GM18861 (cell line): ENCODE measurements around the gene CMPK1.
A peak's percentile ranks its signal among the peaks of the same experiment; 100 is the strongest.
"Not testable (repeated sequence)": the region's sequence is repeated elsewhere in the genome, so short reads cannot be mapped to it uniquely, and the experiment has no call there.

Experiments
- ATAC-seq: cut with Tn5 transposase; IDR thresholded peaks from one replicate; pipeline ENCODE4 v1.9.1; 2021; ENCODE audit not compliant: unreplicated experiment

CMPK1 gene

GRCh38 chr1:47337350-47337749 is 3.8 kb downstream of the CMPK1 start:
- ATAC-seq = no peak

GRCh38 chr1:47338249-47339077 is 4.9 kb downstream of the CMPK1 start:
- no peak for ATAC-seq

- ATAC-seq = no peak
Observed at GRCh38 chr1:47340227-47340626, 6.6 kb downstream of the CMPK1 start.

DNA sequence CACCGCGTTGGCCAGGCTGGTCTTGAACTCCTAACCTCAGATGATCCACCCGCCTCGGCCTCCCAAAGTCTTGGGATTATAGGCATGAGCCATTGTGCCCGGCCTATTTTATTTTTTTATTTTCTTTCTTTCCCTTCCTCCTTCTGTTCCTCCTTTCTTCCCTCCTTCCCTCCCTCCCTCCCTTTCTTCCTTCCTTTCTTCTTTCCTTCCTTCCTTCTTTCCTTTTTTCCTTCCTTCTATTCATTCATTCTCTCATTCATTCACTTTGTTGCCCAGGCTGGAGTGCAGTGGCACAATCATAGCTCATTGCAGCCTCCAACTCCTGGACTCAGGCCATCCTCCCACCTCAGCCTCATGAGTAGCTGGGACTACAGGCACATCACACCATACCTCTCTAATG is 13.4 kb downstream of the CMPK1 start:
- ATAC-seq = not testable (repeated sequence)

DNA sequence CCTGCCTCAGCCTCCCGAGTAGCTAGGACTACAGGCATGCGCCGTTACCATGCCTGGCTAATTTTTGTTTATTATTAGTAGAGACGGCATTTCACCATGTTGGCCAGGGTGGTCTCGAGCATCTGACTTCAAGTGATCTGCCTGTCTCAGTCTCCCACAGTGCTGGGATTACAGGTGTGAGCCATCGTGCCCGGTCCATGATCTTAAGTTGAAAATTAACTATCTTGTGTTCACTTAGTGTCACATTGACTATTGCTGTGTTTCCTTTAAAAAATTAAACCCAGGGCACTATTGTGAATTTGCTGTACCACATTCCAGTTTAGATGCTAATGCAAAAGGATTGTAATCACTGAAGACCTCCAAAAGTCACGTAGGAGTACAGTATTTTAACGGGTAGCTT is 14.1 kb downstream of the CMPK1 start:
- ATAC-seq = no peak

- ATAC-seq = no peak
Observed at GRCh38 chr1:47348246-47348645, 14.7 kb downstream of the CMPK1 start.

GRCh38 chr1:47351305-47351704 is 17.7 kb downstream of the CMPK1 start:
- ATAC-seq = peak; percentile 91

- no peak for ATAC-seq
Observed at GRCh38 chr1:47361380-47361779, 27.8 kb downstream of the CMPK1 start.

- ATAC-seq = no peak
Observed at GRCh38 chr1:47362828-47363227, 29.2 kb downstream of the CMPK1 start.

DNA sequence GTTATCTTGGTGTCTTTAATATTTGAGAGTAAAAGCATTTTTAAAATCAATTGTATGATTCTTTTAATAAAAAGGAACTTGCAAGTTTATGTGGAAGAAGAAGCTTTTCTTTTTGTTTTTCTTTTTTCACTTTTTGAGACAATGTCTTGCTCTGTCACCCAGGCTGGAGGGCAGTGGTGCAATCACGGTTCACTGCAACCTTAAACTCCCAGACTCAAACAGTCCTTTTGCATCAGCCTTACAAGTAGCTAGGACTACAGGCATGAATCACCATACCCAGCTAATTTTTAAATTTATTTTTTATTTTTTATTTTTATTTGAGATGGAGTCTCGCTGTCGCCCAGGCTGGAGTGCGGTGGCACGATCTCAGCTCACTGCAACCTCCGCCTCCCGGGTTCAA is 34.1 kb downstream of the CMPK1 start:
- ATAC-seq = no peak

DNA sequence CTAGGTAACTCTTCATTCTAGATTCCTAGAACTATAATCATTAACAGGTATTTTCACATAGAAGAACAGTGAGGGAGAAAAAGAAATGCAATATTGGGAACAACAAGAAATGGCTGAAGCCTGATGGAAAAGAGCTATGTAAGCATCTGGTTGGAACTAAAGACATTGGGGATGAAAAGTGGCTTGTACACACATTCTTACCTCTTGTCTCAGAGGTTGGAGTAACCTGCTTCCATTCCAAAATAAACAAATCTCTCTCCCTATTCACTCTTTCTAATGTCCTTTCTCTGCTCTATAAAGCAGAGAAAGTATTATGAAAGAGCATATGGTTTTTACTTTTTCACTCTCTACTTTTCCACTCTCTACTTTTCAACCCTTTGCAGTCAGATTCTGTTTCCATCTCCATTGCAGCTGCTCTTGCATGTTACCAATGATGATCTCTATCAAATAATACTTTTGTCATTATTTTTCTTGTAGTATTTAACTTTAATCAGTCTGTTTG is 37.5 kb downstream of the CMPK1 start:
- no peak for ATAC-seq

- ATAC-seq = no peak
Observed at GRCh38 chr1:47374501-47374900, 40.9 kb downstream of the CMPK1 start.

- ATAC-seq = no peak
Observed at GRCh38 chr1:47378147-47378546, 44.6 kb downstream of the CMPK1 start.

DNA sequence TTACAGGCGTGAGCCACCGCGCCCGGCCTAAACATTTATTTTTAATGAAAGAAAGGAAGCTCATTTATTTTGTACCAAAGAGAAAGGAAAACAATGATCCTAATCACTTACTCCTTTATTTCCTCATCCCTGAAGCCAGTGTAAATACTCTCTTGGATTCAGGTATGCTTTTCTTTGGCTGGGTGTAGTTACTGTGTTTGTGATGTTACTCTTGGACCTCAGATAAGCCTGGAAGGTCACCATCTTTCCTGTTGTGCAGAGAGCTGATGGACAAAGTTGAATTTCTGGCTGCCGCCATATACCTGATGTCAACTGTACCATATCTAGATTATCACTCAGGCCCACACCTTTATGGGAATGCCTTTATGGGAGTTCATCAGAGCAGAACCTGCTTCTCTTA is 47.1 kb downstream of the CMPK1 start:
- ATAC-seq = no peak

DNA sequence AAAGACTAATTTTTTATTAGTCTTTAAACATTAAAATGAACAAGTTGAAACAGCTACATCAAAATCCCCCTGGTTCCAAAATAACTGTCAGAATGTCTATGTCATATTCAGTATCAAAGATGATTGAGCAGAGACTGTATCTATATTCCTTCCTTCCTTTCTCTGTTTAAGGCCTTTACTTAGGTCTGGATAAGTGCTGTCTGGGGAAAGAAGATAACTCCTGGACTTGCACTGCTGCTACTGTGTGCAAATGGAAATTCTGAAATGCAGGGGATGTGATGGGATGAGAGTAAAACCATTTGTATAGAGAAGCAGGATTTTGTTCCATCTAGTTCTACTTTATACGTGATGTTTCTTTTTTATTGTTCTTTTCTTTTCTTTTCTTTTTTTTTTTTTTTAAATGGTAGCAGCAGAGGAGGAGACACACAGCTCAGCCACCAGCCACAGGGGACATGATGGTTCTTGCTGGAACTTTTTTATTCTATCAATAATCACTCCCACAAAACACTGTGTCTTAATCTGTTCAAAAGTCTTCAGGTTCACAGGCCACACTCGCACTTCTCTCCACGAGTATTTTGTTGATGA is 48.9 kb downstream of the CMPK1 start:
- no peak for ATAC-seq

GRCh38 chr1:47384083-47384482 is 50.5 kb downstream of the CMPK1 start:
- ATAC-seq = no peak

GRCh38 chr1:47385020-47385419 is 51.4 kb downstream of the CMPK1 start:
- ATAC-seq = no peak

DNA sequence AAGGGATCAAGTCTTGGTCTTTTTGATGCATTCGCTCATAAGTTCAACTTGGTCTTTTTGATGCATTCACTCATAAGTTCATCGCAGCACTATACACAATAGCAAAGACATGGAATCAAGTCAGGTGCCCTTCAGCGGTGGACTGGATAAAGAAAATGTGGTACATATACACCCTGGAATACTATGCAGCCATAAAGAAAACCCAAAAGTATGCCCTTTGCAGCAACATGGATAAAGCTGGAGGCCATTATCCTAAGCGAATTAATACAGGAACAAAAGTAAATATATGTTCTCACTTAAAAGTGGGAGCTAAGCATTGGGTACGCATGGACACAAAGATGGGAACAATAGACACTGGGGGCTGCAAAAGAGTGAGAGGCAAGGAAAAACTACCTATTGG is 52.7 kb downstream of the CMPK1 start:
- ATAC-seq = no peak

GRCh38 chr1:47388030-47388890 is 54.7 kb downstream of the CMPK1 start:
- no peak for ATAC-seq

- peak; percentile 54 for ATAC-seq
Observed at GRCh38 chr1:47388891-47389238, 55.3 kb downstream of the CMPK1 start.

DNA sequence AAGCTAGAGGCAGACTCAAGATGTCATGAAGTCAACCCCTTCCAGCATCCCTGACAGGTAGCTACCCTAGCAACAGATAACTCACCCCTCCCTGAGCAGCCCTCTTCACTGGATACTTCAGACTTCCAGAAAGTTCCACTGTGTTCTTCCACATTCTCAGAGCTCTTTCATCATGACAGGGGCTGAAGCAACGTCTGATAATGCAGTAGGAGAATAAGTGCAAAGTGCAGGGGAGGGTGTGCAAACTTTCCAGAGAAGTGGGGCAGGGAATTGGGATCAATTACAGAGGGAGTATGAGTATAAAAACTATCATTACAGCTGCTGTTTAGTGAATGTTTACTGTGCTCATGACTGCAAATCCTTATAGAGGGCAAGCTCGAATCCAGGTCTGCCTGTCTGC is 56.1 kb downstream of the CMPK1 start:
- no peak for ATAC-seq

- ATAC-seq = no peak
Observed at GRCh38 chr1:47390843-47391242, 57.3 kb downstream of the CMPK1 start.
